Mesangial cell (primary cell): Measurements from ENCODE around the gene PLEKHG5. TPM values are rescaled to one million over a fixed set of nuclear protein-coding genes. Genes with fewer than 3 reads are reported as not detected.

ENCODE experiments used
- total RNA-seq: library from RNA; depleted of rRNA; stranded (reverse); fragments of >200 nt; gene quantifications from 2 replicates; pipeline ENCODE4 v1.2.3, GENCODE V29; 2015

PLEKHG5 gene
- total RNA-seq = 14.2 and 16.1 TPM in 2 replicates

GRCh38 chr1:6491480-6491962 lies at the start of gene PLEKHG5:
TSS of gene PLEKHG5 (minus strand) at chr1:6491667. CDS start at chr1:6477571, 14,096 bp downstream.

GRCh38 chr1:6466023-6466422 lies 25.4 kb downstream of the PLEKHG5 start, which contains the start of gene TNFRSF25:
TSS of gene TNFRSF25 (minus strand) at chr1:6466173. CDS start at chr1:6466107, 66 bp downstream.

GRCh38 chr1:6424619-6425593 lies 66.6 kb downstream of the PLEKHG5 start, which contains the start of gene ESPN:
TSS of gene ESPN (plus strand) at chr1:6424776. CDS start at chr1:6424956, 180 bp downstream.

GRCh38 chr1:6419804-6420453 lies 71.5 kb downstream of the PLEKHG5 start, which contains the start of gene HES2:
TSS of gene HES2 (minus strand) at chr1:6419919. CDS start at chr1:6419820, 99 bp downstream.

Other genes with a start within 250 kb of the PLEKHG5 start
- not detected in 2 replicates for gene HES3, start 247.5 kb downstream of the PLEKHG5 start, total RNA-seq
- 3.6 and 13.4 TPM in 2 replicates for gene GPR153, start 230.6 kb downstream of the PLEKHG5 start, total RNA-seq
- 60.0 and 97.4 TPM in 2 replicates for gene ACOT7, start 97.9 kb downstream of the PLEKHG5 start, total RNA-seq
- 0.25 and 0.65 TPM in 2 replicates for gene HES2, start 71.7 kb downstream of the PLEKHG5 start, total RNA-seq
- gene ESPN, start 66.9 kb downstream of the PLEKHG5 start, total RNA-seq = 0.25 and 0.33 TPM in 2 replicates
- 4.2 and 8.0 TPM in 2 replicates for gene TNFRSF25, start 25.5 kb downstream of the PLEKHG5 start, total RNA-seq
- gene NOL9, start 62.8 kb upstream of the PLEKHG5 start, total RNA-seq = 16.4 and 23.8 TPM in 2 replicates
- not detected in 2 replicates for gene TAS1R1, start 63.6 kb upstream of the PLEKHG5 start, total RNA-seq
- 10.3 and 20.4 TPM in 2 replicates for gene ZBTB48, start 88.3 kb upstream of the PLEKHG5 start, total RNA-seq
- 23.6 and 53.9 TPM in 2 replicates for gene KLHL21, start 111.2 kb upstream of the PLEKHG5 start, total RNA-seq
- 8.0 and 16.1 TPM in 2 replicates for gene PHF13, start 122.1 kb upstream of the PLEKHG5 start, total RNA-seq
- gene THAP3, start 133.2 kb upstream of the PLEKHG5 start, total RNA-seq = 23.3 and 31.4 TPM in 2 replicates
- 42.9 and 47.9 TPM in 2 replicates for gene DNAJC11, start 210.1 kb upstream of the PLEKHG5 start, total RNA-seq